ENCODE measurements around the gene ERP27.

Gene ERP27

DNA sequence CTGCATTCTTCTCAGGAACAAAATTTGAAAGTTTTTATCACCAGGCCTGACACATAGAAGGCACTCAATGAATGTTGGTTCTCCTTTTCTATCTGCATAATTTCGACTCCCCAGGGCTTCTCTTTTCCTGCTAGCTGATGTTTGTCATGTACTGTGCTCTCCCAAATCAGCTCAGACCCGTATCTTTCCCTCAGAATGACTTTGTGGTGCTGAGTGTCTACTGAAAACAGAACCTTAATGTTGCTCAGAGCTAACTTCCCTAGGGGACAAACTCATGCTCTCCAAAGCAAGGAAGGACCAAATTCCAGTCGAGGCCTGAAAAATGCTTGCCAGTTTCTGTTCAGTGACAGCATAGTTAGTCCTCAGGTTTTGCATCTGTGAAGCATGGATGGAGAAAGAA lies 21.1 kb upstream of the ERP27 start:
- no peak for FAIRE-seq

DNA sequence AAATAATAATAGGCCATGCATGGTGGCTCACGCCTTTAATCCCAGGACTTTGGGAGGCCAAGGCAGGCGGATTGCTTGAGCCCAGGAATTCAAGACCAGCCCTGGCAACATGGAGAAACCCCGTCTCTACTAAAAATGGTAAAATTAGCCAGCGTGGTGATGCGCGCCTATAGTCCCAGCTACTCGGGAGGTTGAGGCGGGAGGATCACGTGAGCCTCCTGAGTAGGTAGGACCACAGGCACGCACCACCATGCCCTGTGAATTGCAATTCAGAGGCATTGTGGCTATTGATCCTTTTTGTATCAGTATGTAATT lies 20.7 kb upstream of the ERP27 start:
- FAIRE-seq = no peak

DNA sequence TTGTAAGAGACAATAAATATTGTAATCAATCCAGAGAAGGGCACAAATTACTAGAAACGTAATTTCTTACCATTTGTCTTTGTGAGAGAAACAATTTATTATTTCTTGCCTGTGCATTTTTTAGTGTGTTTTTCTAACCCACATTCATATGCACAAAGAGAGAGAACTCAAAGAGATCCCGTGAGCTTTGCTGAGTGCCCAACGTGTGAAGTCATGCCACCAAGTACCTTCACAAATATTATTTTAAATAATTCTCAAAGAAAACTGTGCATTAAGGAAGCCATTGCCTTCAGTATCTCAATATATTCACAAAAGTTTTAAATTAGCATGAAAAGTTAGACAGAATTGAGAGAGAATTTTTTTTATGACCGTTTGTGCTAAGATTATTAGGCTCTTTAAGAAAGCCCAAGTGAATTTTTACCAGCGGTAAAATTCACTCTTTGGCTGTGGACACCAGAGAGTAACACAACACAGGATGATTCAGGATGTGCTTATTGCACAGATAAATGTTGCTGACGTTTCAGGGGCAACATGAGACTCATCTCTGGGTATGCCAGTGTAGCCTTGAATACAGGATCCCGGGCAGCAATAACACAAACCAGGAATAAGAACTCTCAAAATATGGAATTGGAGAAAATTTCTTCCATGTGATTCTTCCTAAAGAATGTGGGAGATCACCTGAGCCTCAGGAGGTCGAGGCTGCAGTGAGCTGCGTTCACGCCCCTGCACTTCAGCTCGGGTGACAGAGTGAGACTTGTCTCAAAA lies 20.2 kb upstream of the ERP27 start:
- FAIRE-seq = no peak

DNA sequence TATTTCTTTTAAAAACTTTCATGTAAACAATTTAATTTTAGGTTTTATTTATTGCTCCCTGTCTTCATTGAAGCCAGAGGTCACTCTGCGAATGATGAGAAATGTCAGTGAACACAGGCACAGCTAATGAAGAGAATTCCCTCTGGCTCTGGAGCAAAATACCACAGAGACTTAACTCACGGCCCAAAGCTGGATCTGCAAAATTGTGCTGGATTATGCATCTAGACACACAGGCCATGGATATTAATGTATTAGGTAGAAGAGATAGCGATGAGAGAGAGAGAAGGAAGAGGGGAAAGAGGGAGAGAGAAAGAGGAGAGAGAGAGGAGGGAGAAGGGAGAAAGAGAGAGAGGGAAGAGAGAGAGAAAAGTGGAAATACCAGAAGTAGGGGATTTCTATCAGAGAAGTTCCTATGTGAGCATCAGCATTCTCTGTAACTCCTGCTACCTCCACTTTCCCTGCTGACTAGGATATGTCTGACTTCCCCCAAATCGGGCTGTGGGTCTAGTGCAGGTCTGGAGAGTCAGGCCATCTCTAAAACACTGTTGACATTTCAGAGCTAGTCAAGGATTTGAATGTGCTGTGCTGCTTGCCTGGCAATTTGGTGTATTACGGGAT lies 19.3 kb upstream of the ERP27 start:
- no peak for FAIRE-seq

DNA sequence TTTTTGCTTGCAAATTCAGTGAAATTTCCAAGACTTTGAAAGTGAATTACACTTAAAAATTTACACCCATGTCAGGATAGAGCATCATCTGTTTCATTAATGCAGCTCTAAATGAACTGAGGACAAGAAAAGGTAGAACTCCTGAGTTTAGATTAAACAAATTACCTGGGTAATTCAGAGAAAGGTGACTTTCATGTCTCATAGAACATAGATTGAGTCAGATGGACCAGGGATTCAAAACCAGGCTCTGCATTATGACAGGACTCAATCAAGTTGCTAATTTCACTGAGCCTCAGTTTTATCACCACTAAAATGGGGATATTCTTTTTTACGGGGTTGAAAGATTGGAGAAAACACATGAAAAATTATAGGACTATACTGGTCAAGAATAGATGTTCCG lies 18.6 kb upstream of the ERP27 start:
- FAIRE-seq = no peak

DNA sequence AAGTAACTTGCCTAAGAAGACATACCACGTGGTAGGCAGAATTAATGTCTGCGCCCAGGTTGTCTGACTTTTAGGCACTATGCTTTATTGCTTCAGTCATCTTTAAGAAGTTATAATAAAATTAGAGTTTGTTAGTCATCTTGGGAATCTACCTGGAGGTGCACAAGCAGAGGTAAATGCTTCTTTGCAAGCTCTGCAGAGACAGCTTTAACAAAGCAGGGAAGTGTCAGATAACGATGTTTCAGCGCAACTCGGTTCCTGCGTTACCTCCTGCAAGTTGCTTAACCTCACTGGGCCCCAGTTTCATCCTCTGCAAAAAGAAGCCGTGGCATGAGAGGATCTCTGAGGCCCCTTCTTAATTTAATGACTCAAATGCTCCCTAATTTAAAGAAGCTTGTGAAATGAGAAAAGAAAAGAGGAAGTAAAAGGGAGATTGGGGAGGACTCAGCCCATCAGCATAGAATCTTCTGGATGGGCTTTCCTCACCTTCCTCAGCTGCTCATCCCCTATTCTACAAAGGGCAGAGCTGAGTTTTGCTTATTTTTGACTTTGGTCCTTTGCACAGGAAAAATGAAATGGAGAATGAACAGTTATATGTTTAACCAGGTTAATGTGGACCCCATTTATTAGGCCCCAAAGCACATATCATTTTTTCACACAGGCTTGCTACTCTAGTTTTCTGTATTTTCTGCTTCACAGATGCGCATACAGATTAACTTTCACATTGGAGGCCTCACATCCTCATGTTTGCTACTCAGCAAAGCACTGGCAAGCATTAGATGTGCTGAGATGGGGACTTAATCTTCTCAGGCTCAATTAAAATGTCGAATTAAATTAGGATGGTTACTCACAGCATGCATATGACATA lies 17.9 kb upstream of the ERP27 start:
- no peak for FAIRE-seq

DNA sequence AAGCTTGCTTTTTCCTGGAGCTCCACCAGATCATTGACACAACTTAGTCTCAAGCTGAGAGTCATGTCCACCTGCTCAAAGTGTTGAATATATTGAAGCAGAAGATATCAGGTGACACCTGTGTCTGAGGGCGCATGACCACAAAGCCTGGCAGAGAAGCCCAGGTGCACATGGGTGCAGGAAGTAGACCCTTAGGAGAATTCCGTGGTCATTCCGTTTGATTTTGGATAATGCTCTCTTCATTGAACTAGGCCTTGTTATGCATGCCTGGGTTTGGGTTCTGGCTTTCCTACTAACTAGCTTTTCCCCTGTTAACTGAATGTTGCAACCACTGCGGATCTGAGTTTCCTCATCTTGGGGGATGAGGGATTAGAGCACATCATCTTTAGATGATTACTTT lies 15.9 kb upstream of the ERP27 start:
- FAIRE-seq = no peak

DNA sequence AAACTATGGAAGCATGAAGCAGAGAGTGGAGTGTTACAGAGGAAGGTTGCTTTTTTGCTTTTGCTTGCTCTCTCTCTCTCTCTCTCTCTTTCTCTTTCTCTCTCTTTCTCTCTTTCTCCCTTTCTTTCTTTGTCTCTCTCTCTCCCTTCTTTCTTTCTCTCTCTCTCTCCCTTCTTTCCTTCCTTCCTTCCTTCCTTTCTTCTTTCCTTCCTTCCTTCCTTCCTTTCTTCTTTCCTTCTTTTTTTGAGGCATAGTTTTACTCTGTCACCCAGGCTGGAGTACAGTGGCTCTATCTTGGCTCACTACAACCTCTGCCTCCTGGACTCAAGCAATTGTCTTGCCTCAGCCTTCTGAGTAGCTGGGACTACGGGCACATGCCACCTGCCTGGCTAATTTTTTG lies 15.4 kb upstream of the ERP27 start:
- FAIRE-seq = no peak

DNA sequence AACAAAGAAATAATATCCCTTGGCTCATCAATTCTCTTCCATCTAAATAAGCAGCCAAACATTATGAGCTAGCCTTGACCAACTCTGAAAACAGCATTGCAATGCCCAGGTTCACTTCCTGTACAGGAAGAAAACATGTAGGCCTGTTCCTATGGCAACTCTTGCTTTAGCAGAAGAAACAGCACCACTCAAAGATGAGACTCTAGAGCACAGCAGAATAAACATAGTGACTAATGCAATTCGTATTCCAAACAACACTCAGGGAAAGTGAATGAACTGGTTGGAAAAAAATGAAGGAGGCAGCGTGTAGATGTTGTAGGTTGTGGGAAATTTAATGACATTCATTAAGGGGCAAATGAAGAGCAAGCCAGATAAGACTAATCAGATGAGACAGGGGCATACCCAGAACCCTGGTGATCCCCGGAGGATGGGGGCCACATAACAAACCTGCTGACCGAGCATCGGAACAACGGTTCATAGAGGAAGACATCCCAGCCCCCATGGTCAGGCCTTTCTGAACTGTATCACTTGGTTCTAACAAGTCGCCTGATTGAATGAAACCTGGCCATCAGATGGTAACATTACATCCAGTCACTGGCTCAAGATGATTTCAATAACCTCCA lies 14.1 kb upstream of the ERP27 start:
- FAIRE-seq = peak; percentile 53

DNA sequence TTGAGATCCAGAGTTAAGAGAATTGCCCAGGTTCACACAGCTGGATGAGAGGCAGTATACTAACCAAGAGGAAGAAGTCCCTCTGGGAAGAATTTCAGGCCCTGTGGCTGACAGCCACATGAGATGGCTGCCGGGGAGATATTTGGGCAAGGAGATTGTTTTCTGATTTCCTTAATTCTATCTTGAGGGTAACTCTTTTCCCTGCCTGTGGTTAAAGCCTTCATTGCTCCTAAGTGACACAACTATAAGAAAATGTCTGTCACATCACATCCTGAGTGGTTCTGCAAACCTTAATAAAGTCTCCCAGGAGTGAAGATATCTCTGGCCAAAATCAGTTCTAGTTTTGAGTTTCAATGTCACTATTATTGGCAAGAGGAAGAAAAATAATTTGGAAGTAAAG lies 13.5 kb upstream of the ERP27 start:
- no peak for FAIRE-seq

DNA sequence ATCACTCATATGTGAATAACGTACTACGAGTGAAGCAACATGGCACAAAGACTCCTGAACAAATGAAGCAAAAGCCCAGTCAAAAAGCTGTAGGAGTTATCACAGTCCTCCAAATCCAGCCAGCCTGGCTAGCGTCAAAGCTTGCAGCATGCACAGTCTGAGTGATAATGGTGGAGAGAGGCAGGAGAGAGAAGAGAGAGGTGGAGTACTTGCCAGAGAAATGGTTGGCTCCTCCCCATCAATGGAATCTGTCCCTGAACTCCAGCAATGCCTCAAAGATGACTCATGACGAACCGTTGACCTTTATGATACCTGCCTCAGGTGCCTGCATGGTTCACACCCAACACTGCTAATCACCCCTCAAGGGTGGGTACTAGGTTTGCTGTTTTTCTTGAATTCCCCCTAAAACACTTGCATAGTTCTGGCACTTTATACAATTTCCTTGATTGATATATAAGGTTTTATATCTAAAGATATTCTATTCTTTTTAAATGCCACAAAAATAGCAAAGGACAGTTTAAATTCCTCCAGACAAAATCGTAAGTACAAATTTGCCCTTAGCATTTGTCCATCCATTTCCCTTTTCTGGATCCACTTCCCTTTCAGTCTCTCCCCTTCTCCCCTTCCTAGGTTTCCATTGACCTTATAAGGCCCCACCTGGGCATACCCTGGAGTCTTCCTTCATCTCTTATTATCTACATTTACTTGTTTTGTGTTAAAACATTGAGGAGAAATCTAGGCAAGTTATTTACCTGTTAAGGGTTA lies 12.8 kb upstream of the ERP27 start:
- no peak for FAIRE-seq

DNA sequence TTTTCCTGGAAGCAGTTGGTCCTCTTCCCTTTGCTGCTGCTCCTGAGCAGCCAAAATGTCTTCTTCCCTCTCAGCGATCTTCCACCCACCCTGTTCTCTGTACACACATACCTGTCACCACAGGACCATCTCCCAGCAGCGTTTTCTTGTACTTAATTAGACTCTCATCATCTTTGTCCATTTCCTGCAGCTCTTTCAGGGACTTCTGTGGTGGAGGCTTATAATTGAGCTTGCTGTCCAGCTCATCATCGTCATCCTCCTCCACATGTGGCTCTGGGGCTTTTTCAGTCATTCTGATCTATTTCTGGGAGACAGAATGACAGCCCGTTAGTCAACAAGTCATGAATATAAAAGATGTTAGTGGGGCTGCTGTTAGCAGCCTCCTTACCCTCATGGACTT lies 12.1 kb upstream of the ERP27 start:
- FAIRE-seq = no peak

DNA sequence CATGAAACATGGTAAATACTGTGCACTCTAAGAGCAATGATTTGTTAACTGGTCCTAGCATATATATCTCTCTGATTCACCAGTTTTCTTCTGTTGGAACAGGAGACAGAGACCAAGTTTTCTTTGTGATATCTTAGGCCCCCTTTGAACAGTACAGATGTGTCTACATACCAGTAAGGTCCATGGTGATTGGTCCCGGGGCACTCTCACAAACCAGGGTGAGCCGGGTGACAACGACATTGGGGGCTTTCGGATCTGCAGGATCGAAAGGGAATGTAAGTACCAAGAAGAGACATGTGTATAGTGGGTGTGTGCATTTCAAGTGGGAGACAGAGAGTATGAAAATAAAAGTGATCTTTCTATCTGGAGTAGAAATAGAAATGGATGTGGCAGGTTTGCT lies 11.3 kb upstream of the ERP27 start:
- FAIRE-seq = no peak

DNA sequence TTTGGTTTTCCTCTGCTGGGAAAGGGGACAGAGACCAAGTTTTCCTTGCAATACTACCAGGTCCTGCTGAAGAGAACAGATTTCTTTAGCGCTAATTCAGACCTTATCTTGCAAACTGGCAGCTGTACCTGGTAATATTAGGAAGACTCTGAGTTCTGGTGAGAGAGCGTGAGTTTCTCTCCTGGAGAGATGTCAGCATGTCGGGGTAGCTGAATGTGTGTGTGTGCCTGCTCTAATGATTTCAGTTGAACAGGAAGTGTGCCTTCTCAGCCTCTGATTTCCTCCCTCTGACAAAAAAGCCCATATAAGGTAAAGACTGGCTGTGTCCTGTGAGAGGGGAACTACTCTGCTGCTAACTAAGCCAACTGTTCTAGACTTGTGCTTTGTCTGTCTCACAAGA lies 10.3 kb upstream of the ERP27 start:
- FAIRE-seq = peak; percentile 84

DNA sequence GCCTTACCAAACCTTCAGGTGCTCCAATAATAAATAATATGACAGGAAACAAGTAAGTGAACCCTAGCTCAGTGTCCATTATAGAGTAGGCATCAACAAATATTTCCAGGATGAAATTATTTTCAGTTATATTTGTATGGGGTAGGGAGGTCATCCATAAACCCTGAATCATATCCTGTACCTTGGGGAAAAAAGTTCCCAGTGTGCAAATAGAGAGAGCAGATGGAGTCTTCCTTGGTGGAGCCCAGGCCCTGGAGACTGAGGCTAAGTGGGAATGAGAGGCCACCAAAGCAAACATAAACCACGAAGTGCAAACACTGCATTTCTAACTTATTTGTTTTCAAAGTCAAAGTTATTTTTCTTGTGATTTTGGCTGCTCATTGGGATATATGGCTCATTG lies 8.5 kb upstream of the ERP27 start:
- no peak for FAIRE-seq

DNA sequence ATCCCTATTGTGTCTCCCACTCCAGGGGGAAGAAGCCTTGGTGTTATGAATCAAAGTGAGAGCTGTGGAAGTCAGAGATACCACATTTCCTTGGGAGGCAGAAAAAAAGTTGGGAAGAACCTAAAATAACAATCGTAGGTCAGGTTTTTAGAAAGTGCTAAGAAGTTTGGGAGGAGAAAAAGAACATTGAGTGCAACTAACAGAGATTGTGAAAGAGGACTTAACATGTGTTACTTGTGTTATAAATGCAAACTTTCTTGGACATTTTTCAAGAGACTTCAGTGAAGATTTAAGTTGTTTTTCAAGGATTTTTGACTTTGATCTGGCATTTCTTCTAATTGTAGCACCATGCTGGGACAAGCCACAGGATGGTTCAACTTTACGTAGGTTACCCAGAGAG lies 7.8 kb upstream of the ERP27 start:
- no peak for FAIRE-seq

DNA sequence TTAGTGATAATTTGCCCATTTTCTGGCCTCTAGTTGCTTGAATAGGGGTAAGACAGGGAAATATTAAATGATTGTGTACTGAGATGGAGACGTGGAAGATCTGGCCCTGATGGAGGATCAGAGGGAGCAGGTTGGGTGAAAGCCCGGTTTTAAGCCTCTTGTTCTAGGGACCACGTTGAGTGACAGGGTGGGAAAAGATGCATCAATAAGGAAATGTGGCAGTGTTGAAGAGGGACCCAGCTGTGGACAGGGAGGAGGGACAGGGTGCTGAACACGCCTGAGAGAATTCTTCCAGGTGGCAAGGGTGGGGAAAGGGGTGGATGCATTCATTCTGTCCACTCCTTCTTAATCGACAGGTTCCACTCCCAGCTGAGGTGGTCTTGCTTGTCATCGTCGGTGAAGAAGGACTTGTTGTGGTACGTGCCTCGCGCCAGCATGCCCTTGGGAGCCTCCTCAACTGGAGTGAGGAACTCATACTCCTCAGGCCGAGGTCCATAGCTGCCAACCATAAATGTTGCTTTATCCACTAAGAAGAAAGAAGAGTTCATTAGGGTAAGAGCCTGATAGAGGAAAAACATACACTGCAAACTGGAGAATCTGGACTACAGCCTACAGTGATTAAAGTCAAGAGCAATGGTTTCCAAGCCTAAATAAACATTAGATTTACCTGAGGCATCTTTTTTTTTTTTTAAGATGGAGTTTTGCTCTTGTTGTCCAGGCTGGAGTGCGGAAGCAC lies 4.0 kb upstream of the ERP27 start:
- no peak for FAIRE-seq

DNA sequence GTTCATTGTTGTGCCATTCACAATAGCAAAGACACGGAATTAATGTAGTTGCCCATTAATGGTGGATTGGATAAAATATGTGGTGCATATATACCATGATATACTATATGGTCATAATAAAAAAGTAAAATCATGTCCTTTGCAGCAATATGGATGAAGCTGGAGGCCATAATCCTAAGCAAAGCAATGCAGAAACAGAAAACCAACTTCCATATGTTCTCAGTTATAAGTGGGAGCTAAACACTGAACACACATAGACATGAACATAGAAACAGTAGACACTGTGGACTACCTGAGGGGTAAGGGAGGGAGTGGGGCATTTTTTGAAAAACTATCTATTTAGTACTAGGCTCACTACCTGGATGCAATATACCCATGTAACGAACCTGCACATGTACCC lies 3.0 kb upstream of the ERP27 start:
- FAIRE-seq = no peak

DNA sequence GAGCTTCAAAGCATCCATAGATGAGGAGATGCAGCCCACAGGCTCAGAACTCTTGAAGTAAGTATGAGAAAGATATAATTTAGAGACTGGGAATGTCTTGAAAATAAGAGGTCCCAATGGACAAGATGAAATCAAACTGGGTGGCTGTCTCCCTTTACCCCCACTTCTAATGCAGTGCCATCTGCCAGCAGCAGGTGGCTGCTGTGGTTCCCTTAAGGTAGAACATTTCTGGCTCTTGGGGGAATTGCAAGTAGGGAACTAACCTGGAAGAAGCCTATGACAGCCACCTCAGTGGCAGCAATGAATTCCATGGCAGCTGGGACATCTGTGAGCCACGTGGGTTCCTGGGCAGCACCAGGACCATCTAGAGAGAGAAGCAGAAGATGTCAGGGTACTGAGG lies 648 bp downstream of the ERP27 start:
- FAIRE-seq = no peak

DNA sequence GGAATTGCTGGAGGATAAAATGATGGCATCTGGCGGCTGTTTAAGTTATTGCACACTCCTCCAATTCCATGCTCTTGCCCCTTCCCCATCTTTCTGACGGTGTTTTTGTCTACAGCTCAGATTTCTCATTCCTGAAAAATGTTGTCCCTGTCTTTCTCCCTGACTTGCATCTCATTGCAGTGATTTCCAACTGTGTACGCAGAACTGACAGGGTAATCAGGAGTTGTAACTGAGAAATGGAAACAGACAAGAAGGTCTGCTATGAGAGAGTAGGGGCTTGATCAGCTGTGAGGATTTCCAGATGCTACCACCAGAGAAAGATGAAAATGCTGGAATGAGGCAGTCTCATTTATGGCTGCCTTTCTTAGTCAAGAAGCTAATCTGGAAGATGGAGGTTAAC lies 1.3 kb downstream of the ERP27 start:
- FAIRE-seq = no peak

DNA sequence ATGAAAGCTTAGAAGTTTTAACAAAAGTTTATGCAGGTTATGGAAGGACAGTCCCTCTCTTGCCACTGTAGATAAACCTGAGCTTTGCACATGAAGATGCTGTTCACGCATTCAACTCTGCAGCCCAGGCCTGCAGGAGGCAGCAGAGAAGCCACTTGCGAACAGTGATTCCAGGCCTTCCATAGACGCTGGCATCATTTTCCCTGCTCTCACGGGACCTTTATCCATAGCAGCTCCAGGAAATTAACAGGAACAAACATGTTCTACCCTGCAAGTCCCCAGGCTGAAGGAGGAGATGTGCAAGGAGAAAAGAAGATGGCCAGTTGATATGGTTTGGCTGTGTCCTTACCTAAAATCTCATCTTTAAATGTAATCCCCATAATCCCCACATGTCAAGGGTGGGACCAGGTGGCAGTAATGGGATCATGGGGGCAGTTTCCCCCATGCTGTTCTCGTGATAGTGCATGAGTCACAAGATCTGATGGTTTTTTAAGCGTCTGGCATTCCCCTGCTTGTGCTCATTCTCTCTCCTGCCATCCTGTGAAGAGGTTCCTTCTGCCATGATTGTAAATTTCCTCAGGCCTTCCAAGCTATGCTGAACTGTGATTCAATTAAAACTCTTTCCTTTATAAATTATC lies 2.0 kb downstream of the ERP27 start:
- FAIRE-seq = no peak

DNA sequence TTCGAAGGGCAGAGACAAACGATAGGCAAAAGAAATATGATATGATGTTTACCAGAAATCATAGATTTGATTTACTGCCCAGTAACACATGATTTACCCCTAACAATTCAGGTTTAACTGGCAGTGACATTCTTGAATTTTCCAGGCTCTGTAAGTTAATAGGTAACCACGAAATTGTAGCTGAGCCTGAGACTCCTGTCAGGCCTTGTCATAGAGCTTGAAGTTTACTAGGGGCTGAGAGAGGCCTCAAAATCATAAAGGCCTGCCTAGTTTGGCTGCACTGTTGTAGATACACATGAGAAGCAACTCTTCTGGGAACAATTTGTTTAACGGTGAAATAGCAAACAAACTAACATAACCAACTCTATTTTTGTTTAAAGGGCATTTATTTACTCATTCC lies 3.3 kb downstream of the ERP27 start:
- peak; percentile 96 for FAIRE-seq

Data from endometrium (tissue), 2 donors.